Measurements from ENCODE around the gene NRCAM.
A peak's percentile ranks its signal among the peaks of the same experiment; 100 is the strongest.

Gene NRCAM

DNA sequence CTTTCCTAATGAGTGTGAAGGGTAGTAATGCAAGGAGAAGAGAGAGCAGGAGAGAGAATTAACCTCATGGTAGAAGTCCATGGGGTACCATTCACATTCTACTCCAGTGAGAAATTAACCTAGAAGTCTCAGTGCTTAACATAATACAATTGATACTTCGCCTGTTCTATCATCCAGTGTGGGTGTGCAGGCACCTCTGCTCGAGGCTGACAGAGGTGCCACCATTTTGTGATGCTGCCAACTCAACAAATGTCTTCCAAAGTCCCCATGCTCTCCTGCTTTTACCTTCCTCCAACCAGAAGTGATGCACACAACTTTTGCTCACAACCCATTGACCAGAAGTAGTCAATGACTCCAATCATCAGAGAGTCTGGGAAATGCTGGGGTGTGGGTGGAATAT lies 207.8 kb downstream of the NRCAM start (continued):
- TF ChIP-seq ZNF70 (CRISPR knock-in tag; IDR thresholded peaks at IDR 0.05): no peak

DNA sequence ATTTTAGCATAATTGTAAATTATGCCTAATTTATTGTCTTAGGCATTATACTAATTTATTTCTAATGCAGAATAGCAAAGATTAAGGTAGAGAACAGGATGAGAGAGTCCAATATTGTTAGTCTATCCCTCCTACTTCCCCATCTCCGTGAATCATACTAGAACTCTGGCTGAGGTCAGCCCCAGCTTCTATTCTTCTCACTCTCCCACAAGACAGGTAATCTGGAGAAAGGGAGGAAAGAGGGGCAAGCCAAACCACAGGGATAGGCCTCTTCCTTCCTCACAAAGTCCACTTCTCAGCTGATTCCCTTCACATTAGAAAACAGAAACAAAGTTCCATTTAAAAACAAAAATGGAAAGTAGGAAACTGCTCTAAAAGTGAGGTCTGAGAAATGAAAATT lies 208.6 kb downstream of the NRCAM start:
- TF ChIP-seq ARNTL (CRISPR knock-in tag; IDR thresholded peaks at IDR 0.05; ENCODE audit: borderline replicate concordance, low read depth): no peak
- TF ChIP-seq ZNF8 (CRISPR knock-in tag; IDR thresholded peaks at IDR 0.05): no peak
- no peak for TF ChIP-seq CREB5 (CRISPR knock-in tag; IDR thresholded peaks at IDR 0.05; ENCODE audit: low read depth)
- no peak for TF ChIP-seq BACH2 (CRISPR knock-in tag; IDR thresholded peaks at IDR 0.05; ENCODE audit: borderline replicate concordance)
- TF ChIP-seq ESRRG (CRISPR knock-in tag; IDR thresholded peaks at IDR 0.05): no peak
- no peak for TF ChIP-seq CSRNP3 (CRISPR knock-in tag; IDR thresholded peaks at IDR 0.05)
- no peak for TF ChIP-seq TOX (CRISPR knock-in tag; IDR thresholded peaks at IDR 0.05; ENCODE audit: borderline replicate concordance)
- no peak for TF ChIP-seq ZNF565 (CRISPR knock-in tag; conservative IDR thresholded peaks at IDR 0.05; ENCODE audit: low read depth)
- no peak for TF ChIP-seq ZC3H10 (CRISPR knock-in tag; IDR thresholded peaks at IDR 0.05)
- no peak for TF ChIP-seq TCF4 (CRISPR knock-in tag; IDR thresholded peaks at IDR 0.05; ENCODE audit: borderline replicate concordance)
- no peak for TF ChIP-seq SNAI2 (CRISPR knock-in tag; IDR thresholded peaks at IDR 0.05)
- TF ChIP-seq PATZ1 (CRISPR knock-in tag; IDR thresholded peaks at IDR 0.05; ENCODE audit: borderline replicate concordance): no peak
- no peak for TF ChIP-seq PPARA (CRISPR knock-in tag; IDR thresholded peaks at IDR 0.05; ENCODE audit: borderline replicate concordance)
- no peak for ATAC-seq

- peak; percentile 85 for ATAC-seq
- TF ChIP-seq POU6F1 (CRISPR knock-in tag; IDR thresholded peaks at IDR 0.05; ENCODE audit: borderline replicate concordance, low read depth) (no peak), BACH2 (CRISPR knock-in tag; IDR thresholded peaks at IDR 0.05; ENCODE audit: borderline replicate concordance) (no peak), ZNF8 (CRISPR knock-in tag; IDR thresholded peaks at IDR 0.05) (no peak), ESRRG (CRISPR knock-in tag; IDR thresholded peaks at IDR 0.05) (no peak), RARB (CRISPR knock-in tag; IDR thresholded peaks at IDR 0.05) (no peak), ARNTL (CRISPR knock-in tag; IDR thresholded peaks at IDR 0.05; ENCODE audit: borderline replicate concordance, low read depth) (no peak), CSRNP3 (CRISPR knock-in tag; IDR thresholded peaks at IDR 0.05) (no peak)
Observed at GRCh38 chr7:108246227-108246837, 209.9 kb downstream of the NRCAM start.

DNA sequence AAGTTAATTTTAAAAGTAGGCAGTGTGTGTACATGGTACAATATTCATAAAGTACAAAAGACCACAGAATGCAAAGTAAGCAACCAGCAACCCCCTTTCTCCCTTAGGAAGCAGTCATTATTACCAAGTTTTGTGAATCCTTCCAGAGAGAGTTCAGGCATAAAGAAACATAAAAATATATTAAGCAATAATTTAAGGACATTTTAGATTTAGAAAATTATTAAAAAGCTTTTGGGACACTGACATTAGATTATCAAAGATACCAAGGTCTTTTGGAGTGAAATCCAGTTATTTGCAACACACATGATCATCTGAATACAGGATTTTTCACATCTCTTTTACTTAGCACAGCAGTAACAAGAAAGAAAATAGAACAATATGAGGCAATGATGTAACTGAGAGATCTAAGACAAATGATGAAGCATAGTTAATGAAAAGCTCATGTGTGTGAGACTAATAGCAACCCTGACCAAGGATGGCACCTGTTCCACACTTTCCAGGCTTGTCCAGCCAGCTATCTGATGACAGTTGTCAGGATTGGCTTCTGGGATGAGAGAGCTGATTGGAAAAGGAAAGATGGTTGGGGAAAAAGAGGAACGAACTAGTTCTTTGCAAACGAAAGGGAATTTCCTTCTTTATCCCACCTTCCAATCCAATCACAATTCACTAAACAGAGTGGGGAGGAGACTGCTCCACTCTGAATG lies 210.6 kb downstream of the NRCAM start:
- ATAC-seq: peak; percentile 39
- TF ChIP-seq OSR1 (CRISPR knock-in tag; IDR thresholded peaks at IDR 0.05): no peak
- TF ChIP-seq CREB5 (CRISPR knock-in tag; IDR thresholded peaks at IDR 0.05; ENCODE audit: low read depth): no peak
- no peak for TF ChIP-seq POU6F1 (CRISPR knock-in tag; IDR thresholded peaks at IDR 0.05; ENCODE audit: borderline replicate concordance, low read depth)
- TF ChIP-seq PATZ1 (CRISPR knock-in tag; IDR thresholded peaks at IDR 0.05; ENCODE audit: borderline replicate concordance): no peak
